Ishikawa (cell line): ENCODE measurements around the gene ADCY5.

Experiments
- CEBPB ChIP-seq: IDR thresholded peaks from 2 replicates; pipeline ENCODE4 v1.6.1; 2012
- CREB1 ChIP-seq: IDR thresholded peaks from 2 replicates; pipeline ENCODE4 v1.6.1; 2012; ENCODE audit warnings: low read depth
- EGR1 ChIP-seq: IDR thresholded peaks from 2 replicates; pipeline ENCODE4 v1.6.1; 2012
- EP300 ChIP-seq: IDR thresholded peaks from 2 replicates; pipeline ENCODE4 v1.6.1; 2012; ENCODE audit warnings: borderline replicate concordance
- FOXM1 ChIP-seq: IDR thresholded peaks from 2 replicates; pipeline ENCODE4 v1.6.1; 2012; ENCODE audit warnings: low read depth, borderline replicate concordance
- NFIC ChIP-seq: IDR thresholded peaks from 2 replicates; pipeline ENCODE4 v1.6.1; 2012
- RAD21 ChIP-seq: IDR thresholded peaks from 2 replicates; pipeline ENCODE4 v1.6.1; 2012; ENCODE audit warnings: low read depth
- REST ChIP-seq: IDR thresholded peaks from 2 replicates; pipeline ENCODE4 v1.6.1; 2012; ENCODE audit warnings: low read depth, mild to moderate bottlenecking
- TAF1 ChIP-seq: IDR thresholded peaks from 2 replicates; pipeline ENCODE4 v1.6.1; 2012; ENCODE audit warnings: low read depth, mild to moderate bottlenecking
- TCF12 ChIP-seq: IDR thresholded peaks from 2 replicates; pipeline ENCODE4 v1.6.1; 2012; ENCODE audit warnings: low read depth
- TEAD4 ChIP-seq: IDR thresholded peaks from 2 replicates; pipeline ENCODE4 v1.6.1; 2012
- YY1 ChIP-seq: IDR thresholded peaks from 2 replicates; pipeline ENCODE4 v1.6.1; 2012; ENCODE audit warnings: low read depth
- ZBTB7A ChIP-seq: IDR thresholded peaks from 2 replicates; pipeline ENCODE4 v1.6.1; 2012; ENCODE audit warnings: low read depth
- TF ChIP-seq, protein P1 (sequence below): IDR thresholded peaks from 2 replicates; pipeline ENCODE4 v1.6.1; 2012
- TF ChIP-seq, protein P2 (sequence below): IDR thresholded peaks from 2 replicates; pipeline ENCODE4 v1.6.1; 2012

ADCY5 gene

GRCh38 chr3:123421353-123422174 is 27.3 kb downstream of the ADCY5 start:
- TF ChIP-seq, protein P1, sequence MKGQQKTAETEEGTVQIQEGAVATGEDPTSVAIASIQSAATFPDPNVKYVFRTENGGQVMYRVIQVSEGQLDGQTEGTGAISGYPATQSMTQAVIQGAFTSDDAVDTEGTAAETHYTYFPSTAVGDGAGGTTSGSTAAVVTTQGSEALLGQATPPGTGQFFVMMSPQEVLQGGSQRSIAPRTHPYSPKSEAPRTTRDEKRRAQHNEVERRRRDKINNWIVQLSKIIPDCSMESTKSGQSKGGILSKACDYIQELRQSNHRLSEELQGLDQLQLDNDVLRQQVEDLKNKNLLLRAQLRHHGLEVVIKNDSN: no peak
- TF ChIP-seq NFIC: 0 out of 2 replicates have a peak, but pooled peaks have one; percentile 14
- no peak for TF ChIP-seq EGR1
- TF ChIP-seq TEAD4: no peak
- no peak for TF ChIP-seq ZBTB7A

GRCh38 chr3:123420416-123420968 is 28.4 kb downstream of the ADCY5 start:
- no peak for TF ChIP-seq NFIC
- TF ChIP-seq TAF1: no peak
- no peak for TF ChIP-seq RAD21
- no peak for TF ChIP-seq CEBPB
- no peak for TF ChIP-seq EGR1
- TF ChIP-seq, protein P1: no peak
- TF ChIP-seq CREB1: no peak
- no peak for TF ChIP-seq REST
- no peak for TF ChIP-seq FOXM1
- no peak for TF ChIP-seq ZBTB7A
- no peak for TF ChIP-seq YY1
- TF ChIP-seq, protein P2, sequence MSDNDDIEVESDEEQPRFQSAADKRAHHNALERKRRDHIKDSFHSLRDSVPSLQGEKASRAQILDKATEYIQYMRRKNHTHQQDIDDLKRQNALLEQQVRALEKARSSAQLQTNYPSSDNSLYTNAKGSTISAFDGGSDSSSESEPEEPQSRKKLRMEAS: no peak
- no peak for TF ChIP-seq EP300
- TF ChIP-seq TEAD4: no peak
- TF ChIP-seq TCF12: no peak

DNA sequence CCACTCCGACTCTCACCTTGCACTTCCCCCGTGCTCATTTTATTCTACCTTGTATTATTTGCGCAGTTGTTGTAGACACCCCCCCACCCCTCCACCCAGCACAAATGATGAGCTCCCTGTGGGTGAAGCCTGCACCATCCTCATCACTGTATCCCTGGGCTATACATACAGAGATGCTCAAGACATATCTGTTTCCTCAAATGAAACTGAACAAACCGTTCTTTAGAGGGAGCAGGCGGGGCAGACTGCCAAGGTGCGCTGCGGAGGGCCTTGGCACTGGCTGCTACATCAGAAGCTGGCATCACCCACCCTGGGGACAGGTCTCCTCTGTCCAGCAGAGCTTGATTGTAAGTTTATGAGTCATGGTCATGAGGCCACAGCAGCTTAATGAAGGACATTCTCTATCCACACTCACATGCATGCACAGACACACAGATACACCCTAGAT is 29.0 kb downstream of the ADCY5 start:
- TF ChIP-seq TAF1 (no peak), RAD21 (no peak), REST (0 out of 2 replicates have a peak, but pooled peaks have one; percentile 6), FOXM1 (no peak), NFIC (no peak), TEAD4 (no peak)
- TF ChIP-seq, protein P2: no peak

DNA sequence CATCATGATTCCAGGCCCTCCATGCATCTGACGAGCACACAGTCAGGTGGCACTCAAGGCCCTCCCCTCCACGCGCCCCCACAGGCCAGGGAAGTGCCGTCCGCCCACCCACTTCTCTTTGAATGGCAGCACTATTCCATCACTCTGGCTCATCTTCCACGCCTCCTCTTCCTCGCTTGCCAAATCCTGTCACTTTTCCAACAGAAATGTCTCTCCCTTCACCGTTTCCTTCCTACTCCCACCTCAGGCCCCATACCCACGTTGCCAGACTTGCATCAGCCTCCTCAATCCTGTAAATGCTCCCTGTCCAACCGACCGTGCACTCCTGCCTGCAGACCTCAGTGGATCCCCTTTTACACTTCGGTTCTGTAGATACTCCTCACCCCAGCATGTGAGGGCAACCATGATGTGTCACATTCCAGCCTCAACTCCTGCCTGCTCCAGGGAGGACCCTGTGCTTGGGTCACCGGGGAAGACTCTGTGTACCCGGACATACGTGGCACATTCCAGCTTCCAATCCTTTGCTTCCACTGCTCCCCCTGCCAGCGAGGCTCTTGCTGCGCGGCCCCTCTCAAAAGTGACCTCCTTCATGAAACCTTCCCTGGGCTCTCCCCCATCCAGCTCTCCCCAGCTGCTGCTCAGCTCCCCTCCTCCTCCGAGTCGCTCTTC is 29.6 kb downstream of the ADCY5 start:
- TF ChIP-seq NFIC (no peak), REST (no peak), ZBTB7A (no peak), TEAD4 (no peak), CREB1 (no peak), YY1 (no peak), FOXM1 (no peak), RAD21 (no peak), CEBPB (no peak), EP300 (no peak), EGR1 (no peak), TAF1 (no peak), TCF12 (no peak)
- TF ChIP-seq, protein P1: no peak
- TF ChIP-seq, protein P2: no peak
